Measurements from ENCODE around the gene COQ5. TPM values are rescaled to one million over a fixed set of nuclear protein-coding genes. Genes with fewer than 3 reads are reported as not detected.
"Not testable (repeated sequence)": the region's sequence is repeated elsewhere in the genome, so short reads cannot be mapped to it uniquely, and the experiment has no call there.

The COQ5 gene
- total RNA-seq, 1 donor from 2014 or later: 24.1 TPM

DNA sequence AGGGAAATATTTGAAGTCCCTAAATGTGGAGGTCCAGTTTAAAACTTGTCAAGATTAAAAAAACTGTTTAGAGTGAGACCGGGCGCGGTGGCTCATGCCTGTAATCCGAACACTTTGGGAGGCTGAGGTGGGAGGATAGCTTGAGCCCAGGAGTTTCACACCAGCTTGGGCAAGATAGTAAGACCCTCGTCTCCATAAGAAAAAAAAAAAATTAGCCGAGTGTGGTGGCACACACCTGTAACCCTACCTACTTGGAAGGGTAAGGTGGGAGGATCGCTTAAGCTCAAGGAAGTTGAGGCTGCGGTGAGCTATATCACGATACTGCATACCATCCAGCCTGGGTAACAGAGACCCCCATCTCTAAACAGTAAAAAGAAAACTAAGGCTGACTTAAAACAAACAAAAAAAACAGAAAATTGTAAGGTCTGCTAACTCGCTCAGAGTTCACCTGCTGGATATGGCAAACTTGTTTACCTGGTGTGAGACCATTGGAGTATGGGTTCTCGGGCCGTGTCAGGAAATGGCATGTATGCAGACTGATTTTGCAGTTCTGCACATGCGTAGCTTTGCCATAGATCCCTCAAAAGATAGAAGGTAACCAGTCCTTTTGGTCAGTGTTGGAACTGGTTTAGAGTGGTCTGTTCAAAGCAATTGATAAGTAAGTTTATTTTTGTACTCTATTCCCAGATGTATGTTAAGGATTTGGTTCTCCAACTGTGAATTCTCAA, 7.3 kb upstream of the COQ5 start:
- no peak for DNase-seq
- peaks cover 5% of the 10 kb centered on the region for H3K36me3 ChIP-seq
- H3K27me3 ChIP-seq (ENCODE audit: low read depth): no peaks in the 10 kb centered on the region
- H3K4me3 ChIP-seq: peak overlapping the region; percentile 77
- H3K4me1 ChIP-seq: peaks cover 61% of the 10 kb centered on the region
- no peaks in the 10 kb centered on the region for H3K9me3 ChIP-seq
- no peak for TF ChIP-seq CTCF (IDR thresholded peaks at IDR 0.05)
- no peak for ATAC-seq
- intact Hi-C loops (cut with DNase I): no loop called here
- peak overlapping the region; percentile 91 for H3K27ac ChIP-seq

DNA sequence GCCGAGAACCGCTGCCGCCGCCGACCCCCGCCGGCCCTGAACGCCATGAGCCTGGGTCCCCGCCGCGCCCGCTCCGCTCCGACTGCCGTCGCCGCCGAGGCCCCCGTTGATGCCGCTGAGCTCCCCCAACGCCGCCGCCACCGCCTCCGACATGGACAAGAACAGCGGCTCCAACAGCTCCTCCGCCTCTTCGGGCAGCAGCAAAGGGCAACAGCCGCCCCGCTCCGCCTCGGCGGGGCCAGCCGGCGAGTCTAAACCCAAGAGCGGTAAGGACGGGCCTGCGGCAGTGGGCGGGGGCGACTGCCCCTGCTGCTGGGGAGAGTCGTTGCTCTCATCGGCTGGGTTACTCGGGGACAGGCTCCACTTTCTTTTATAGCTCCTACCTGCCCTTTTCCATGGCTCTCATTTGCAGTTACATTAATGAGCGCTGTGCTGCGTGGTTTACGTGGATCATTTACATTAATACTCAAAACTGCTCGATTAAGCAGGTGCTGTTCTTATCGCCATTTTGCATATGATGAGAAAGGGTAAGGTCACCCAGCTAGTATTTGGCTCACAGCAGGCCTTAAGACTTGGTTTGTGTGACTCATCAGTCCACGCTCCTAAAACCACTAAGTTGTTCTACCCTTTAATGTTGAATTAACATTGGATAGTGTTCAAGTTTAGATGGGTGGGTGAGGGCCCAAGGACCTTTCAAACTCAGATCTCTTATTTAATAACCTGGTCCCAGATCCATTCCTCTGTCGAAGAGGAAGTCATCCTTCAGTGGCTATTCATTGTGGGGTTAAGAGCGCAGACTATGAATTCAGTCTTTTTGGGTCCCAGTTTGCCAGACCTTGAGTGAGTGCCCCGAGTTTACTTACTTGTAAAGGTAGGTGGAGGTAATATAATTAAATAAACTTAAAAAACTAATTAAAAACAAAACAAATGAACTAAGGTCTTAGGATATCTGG, 6.0 kb upstream of the COQ5 start:
- H3K4me3 ChIP-seq: peak overlapping the region; percentile 77
- H3K4me1 ChIP-seq: peaks cover 48% of the 10 kb centered on the region
- intact Hi-C loops (cut with DNase I): no loop called here
- no peaks in the 10 kb centered on the region for H3K9me3 ChIP-seq
- H3K36me3 ChIP-seq: no peaks in the 10 kb centered on the region
- DNase-seq (peak; percentile 60), ATAC-seq (peak; percentile 67 to 75)
- no peak for TF ChIP-seq CTCF (IDR thresholded peaks at IDR 0.05)
- no peaks in the 10 kb centered on the region for H3K27me3 ChIP-seq (ENCODE audit: low read depth)
- peak overlapping the region; percentile 91 for H3K27ac ChIP-seq

GRCh38 chr12:120534203-120534702, 5.3 kb upstream of the COQ5 start, which contains the start of gene RNF10:
Gene RNF10 (plus strand): TSS chr12:120534356. CDS start chr12:120534812, 456 bp downstream.
- TF ChIP-seq CTCF (IDR thresholded peaks at IDR 0.05): no peak
- H3K4me1 ChIP-seq: peaks cover 47% of the 10 kb centered on the region
- H3K36me3 ChIP-seq: no peaks in the 10 kb centered on the region
- no peaks in the 10 kb centered on the region for H3K27me3 ChIP-seq (ENCODE audit: low read depth)
- no peaks in the 10 kb centered on the region for H3K9me3 ChIP-seq
- DNase-seq (peak; percentile 77), ATAC-seq (peak; percentile 83 to 87)
- intact Hi-C loops (cut with DNase I): no loop called here
- peak within 1 kb of the TSS; percentile 77 for H3K4me3 ChIP-seq
- peak within 1 kb of the TSS; percentile 91 for H3K27ac ChIP-seq

DNA sequence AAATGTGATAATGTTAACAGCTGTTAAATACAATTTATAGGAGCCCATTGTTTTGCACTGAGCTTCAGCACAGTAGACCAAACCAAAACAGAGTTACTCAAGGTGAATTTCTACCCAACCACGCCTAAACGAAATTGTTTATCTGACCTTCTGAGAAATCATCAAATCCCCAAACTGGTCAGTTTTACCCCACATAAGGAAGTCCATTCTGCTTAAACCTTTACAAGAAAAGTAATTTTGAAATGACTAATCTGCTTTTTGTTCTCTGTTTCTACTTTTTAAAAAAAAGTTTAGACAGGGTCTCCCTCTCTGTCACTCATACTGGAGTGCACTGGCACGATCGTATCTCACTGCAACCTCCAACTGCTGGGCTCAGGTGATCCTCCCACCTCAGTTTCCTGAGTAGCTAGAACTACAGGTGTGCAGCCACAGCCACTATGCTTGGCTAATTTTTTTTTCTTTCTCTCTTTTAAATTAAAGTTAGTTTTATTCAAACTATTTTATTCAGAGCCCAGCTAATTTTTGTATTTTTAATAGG, 3.8 kb upstream of the COQ5 start:
- ATAC-seq: no peak
- Histone ChIP-seq H3K36me3 (no peaks in the 10 kb centered on the region), H3K4me1 (peaks cover 39% of the 10 kb centered on the region), H3K9me3 (no peaks in the 10 kb centered on the region), H3K27me3 (ENCODE audit: low read depth) (no peaks in the 10 kb centered on the region), H3K4me3 (no peak overlapping the region), H3K27ac (no peak overlapping the region)
- intact Hi-C loops (cut with DNase I): no loop called here
- TF ChIP-seq CTCF (IDR thresholded peaks at IDR 0.05): no peak
- DNase-seq: no peak

DNA sequence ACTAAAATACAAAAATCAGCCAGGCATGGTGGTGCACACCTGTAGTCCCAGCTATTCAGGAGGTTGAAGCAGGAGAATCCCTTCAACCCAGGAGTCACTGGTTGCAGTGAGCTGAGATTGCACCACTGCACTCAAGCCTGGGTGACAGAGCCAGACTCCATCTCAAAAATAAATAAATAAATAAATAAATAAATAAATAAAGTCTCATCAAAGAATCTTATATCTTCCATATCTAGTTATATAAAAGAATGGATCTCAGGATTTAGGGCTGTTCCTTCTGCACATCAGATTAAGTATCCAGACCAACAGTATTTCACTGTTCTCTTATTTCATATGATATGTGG, 1.4 kb upstream of the COQ5 start:
- ATAC-seq; DNase-seq; H3K27me3 ChIP-seq (ENCODE audit: low read depth); H3K9me3 ChIP-seq; intact Hi-C loops (cut with DNase I); H3K36me3 ChIP-seq: not testable (repeated sequence)
- H3K4me3 ChIP-seq: peak overlapping the region; percentile 79
- peaks cover 16% of the 10 kb centered on the region for H3K4me1 ChIP-seq
- H3K27ac ChIP-seq: peak overlapping the region; percentile 90

Measured in lower lobe of right lung (tissue), 2 donors.